SU-DHL-6 (cell line): ENCODE measurements around the gene ZNF23.

ENCODE experiments used
- H2AFZ ChIP-seq: fragments of 200-600 bp; sonication (generic); 2 replicates; pipeline ENCODE4 v1.6.1; 2014; ENCODE audit warnings: low read depth, mild to moderate bottlenecking, moderate library complexity, mixed read lengths, antibody characterized with exemption, low read length; ENCODE audit not compliant: severe bottlenecking
- H3F3A ChIP-seq: fragments of 200-600 bp; shearing (Covaris generic); 2 replicates; pipeline ENCODE4 v1.6.0; 2016; ENCODE audit warnings: antibody characterized with exemption, mild to moderate bottlenecking; ENCODE audit not compliant: insufficient read depth
- H3K27ac ChIP-seq: fragments of 200-600 bp; sonication (generic); 2 replicates; pipeline ENCODE4 v1.5.1; 2016; ENCODE audit warnings: low read depth, mild to moderate bottlenecking, low read length, moderate library complexity, mixed read lengths
- H3K27me3 ChIP-seq: fragments of 200-600 bp; sonication (generic), shearing (Covaris generic); 2 replicates; pipeline ENCODE4 v1.6.0; 2014; ENCODE audit warnings: mild to moderate bottlenecking, low read length
- H3K36me3 ChIP-seq: fragments of 200-600 bp; sonication (generic); 2 replicates; pipeline ENCODE4 v1.6.1; 2014; ENCODE audit warnings: mild to moderate bottlenecking, low read length, mixed read lengths
- H3K4me2 ChIP-seq: fragments of 300-600, 200-600 bp; shearing (Covaris generic), sonication (generic); 2 replicates; pipeline ENCODE4 v1.6.0; 2014; ENCODE audit warnings: low read length, low read depth, mild to moderate bottlenecking; ENCODE audit not compliant: poor library complexity, severe bottlenecking
- H3K4me3 ChIP-seq: fragments of 200-600 bp; sonication (generic); 2 replicates; pipeline ENCODE4 v1.5.1; 2014; ENCODE audit warnings: antibody characterized with exemption, low read length, mild to moderate bottlenecking, mixed read lengths; ENCODE audit not compliant: insufficient read depth, poor library complexity, severe bottlenecking
- H3K79me2 ChIP-seq: fragments of 200-600 bp; sonication (generic); 2 replicates; pipeline ENCODE4 v1.6.1; 2014; ENCODE audit warnings: mild to moderate bottlenecking, low read length, moderate library complexity; ENCODE audit not compliant: insufficient read depth
- H3K9ac ChIP-seq: fragments of 200-600 bp; sonication (generic); 2 replicates; pipeline ENCODE4 v1.7.0; 2014; ENCODE audit warnings: mild to moderate bottlenecking, low read length
- H3K9me2 ChIP-seq: fragments of 200-600 bp; sonication (generic); replicated peaks from 2 replicates; pipeline ENCODE4 v1.6.1; 2014; ENCODE audit warnings: low read length; ENCODE audit not compliant: insufficient read depth
- H3K9me3 ChIP-seq: fragments of 200-600 bp; sonication (generic); 2 replicates; pipeline ENCODE4 v1.6.1; 2014; ENCODE audit warnings: low read length, mixed read lengths; ENCODE audit not compliant: insufficient read depth
- H4K20me1 ChIP-seq: fragments of 200-600 bp; sonication (generic); 2 replicates; pipeline ENCODE4 v1.6.1; 2014; ENCODE audit warnings: low read depth, mild to moderate bottlenecking, antibody characterized with exemption, low read length, moderate library complexity, mixed read lengths
- CTCF ChIP-seq: fragments of 200-600 bp; sonication (generic); IDR thresholded peaks from one replicate; pipeline ENCODE4 v1.5.1; 2017; ENCODE audit warnings: antibody characterized with exemption, mild to moderate bottlenecking, low read length, moderate library complexity; ENCODE audit not compliant: insufficient read depth, poor library complexity, severe bottlenecking
- EZH2phosphoT487 ChIP-seq: fragments of 200-600 bp; sonication (generic), shearing (Covaris generic); conservative IDR thresholded peaks from 2 replicates; pipeline ENCODE4 v1.6.1; 2018; ENCODE audit warnings: mild to moderate bottlenecking, antibody characterized with exemption, low read length, moderate library complexity, mixed read lengths

Gene ZNF23

GRCh38 chr16:71399801-71400563 lies 62.1 kb downstream of the ZNF23 start:
- H3K27me3 ChIP-seq, result no peaks in the 10 kb centered on the region
- H3K9me3 ChIP-seq, result no peaks in the 10 kb centered on the region
- TF ChIP-seq CTCF (no peak), EZH2phosphoT487 (no peak)
- H3K9me2 ChIP-seq, result no peaks in the 10 kb centered on the region
- H3K4me3 ChIP-seq, result no peak overlapping the region
- H4K20me1 ChIP-seq, result no peaks in the 10 kb centered on the region
- no peaks in the 10 kb centered on the region for H3F3A ChIP-seq
- no peak overlapping the region for H3K4me2 ChIP-seq
- H3K27ac ChIP-seq, result no peak overlapping the region
- no peaks in the 10 kb centered on the region for H3K36me3 ChIP-seq
- H2AFZ ChIP-seq, result no peak overlapping the region
- no peak overlapping the region for H3K9ac ChIP-seq
- no peaks in the 10 kb centered on the region for H3K79me2 ChIP-seq
